A673 (cell line): ENCODE measurements around the gene MLN.

ENCODE experiments used
- EZH2 ChIP-seq: fragments of 200-600 bp; sonication (generic); IDR thresholded peaks from 2 replicates; pipeline ENCODE4 v1.6.1; 2017; ENCODE audit warnings: borderline replicate concordance, low read depth, mild to moderate bottlenecking, mixed read lengths, antibody characterized with exemption, low read length; ENCODE audit not compliant: poor library complexity, severe bottlenecking
- TF ChIP-seq, protein P1 (sequence below): fragments of 300-800, 200-600 bp; sonication (generic); conservative IDR thresholded peaks from 2 replicates; pipeline ENCODE4 v1.5.1; 2017; ENCODE audit warnings: low read depth, mild to moderate bottlenecking, antibody characterized with exemption, low read length, moderate library complexity, mixed read lengths

DNA sequence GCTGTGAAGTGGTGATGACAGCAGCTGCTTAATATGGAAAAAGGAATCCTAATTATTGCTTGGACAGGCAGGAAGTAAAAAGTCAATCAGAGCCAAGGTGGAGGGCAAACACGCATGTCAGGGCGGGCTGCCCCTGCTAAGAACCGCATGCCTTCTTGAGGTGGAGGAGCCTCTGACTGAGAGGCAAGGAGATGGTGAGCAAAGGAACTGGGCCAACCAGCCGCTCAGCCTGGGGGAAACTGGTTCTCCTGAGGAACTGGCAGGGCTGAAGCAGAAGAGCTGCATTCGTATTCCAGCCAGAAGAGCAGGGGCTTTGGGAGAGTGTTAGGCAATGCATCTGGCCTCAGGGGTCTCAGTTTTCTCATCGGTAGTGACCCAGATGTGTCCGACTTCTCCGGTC is 13.1 kb upstream of the MLN start:
- TF ChIP-seq, protein P1, sequence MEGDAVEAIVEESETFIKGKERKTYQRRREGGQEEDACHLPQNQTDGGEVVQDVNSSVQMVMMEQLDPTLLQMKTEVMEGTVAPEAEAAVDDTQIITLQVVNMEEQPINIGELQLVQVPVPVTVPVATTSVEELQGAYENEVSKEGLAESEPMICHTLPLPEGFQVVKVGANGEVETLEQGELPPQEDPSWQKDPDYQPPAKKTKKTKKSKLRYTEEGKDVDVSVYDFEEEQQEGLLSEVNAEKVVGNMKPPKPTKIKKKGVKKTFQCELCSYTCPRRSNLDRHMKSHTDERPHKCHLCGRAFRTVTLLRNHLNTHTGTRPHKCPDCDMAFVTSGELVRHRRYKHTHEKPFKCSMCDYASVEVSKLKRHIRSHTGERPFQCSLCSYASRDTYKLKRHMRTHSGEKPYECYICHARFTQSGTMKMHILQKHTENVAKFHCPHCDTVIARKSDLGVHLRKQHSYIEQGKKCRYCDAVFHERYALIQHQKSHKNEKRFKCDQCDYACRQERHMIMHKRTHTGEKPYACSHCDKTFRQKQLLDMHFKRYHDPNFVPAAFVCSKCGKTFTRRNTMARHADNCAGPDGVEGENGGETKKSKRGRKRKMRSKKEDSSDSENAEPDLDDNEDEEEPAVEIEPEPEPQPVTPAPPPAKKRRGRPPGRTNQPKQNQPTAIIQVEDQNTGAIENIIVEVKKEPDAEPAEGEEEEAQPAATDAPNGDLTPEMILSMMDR: no peak
- TF ChIP-seq EZH2: no peak
